ENCODE results near the gene ARID1B.

- TF ChIP-seq E2F1 (CRISPR knock-in tag; IDR thresholded peaks at IDR 0.05) (no peak), BHLHE40 (IDR thresholded peaks at IDR 0.05; ENCODE audit: low read length) (no peak), ARNT (IDR thresholded peaks at IDR 0.05) (no peak), ATF4 (CRISPR knock-in tag; IDR thresholded peaks at IDR 0.05) (no peak), CTCF (CRISPR knock-in tag; IDR thresholded peaks at IDR 0.05) (no peak), MTA1 (CRISPR knock-in tag; IDR thresholded peaks at IDR 0.05; ENCODE audit: borderline replicate concordance) (no peak), POLR2AphosphoS5 (IDR thresholded peaks at IDR 0.05; ENCODE audit: low read depth, low read length) (no peak), HDAC2 (CRISPR knock-in tag; IDR thresholded peaks at IDR 0.05) (no peak), THAP7 (CRISPR knock-in tag; IDR thresholded peaks at IDR 0.05) (no peak), PBX3 (CRISPR knock-in tag; IDR thresholded peaks at IDR 0.05; ENCODE audit: borderline replicate concordance) (no peak)
Observed at GRCh38 chr6:156970595-156971112, 193.5 kb downstream of the ARID1B start.
